Mesothelial cell of epicardium (in vitro differentiated cells): ENCODE data around the gene HSD17B14. TPM values are rescaled to one million over a fixed set of nuclear protein-coding genes. Genes with fewer than 3 reads are reported as not detected.
A peak's percentile ranks its signal among the peaks of the same experiment; 100 is the strongest.
"Not testable (repeated sequence)": the region's sequence is repeated elsewhere in the genome, so short reads cannot be mapped to it uniquely, and the experiment has no call there.

Source experiments
- DNase-seq, 2 experiments: peaks; one replicate each; pipeline ENCODE4 v3.0.0; 2021; ENCODE audit warnings: low spot score in 2 of 2; ENCODE audit not compliant: unreplicated experiment in 2 of 2
- H3K27ac Mint-ChIP-seq: 2 replicates; pipeline ENCODE4 v1.8.0; 2021; ENCODE audit warnings: mixed read lengths
- H3K27me3 Mint-ChIP-seq: 2 replicates; pipeline ENCODE4 v1.8.0; 2021; ENCODE audit warnings: low read depth, mixed read lengths
- H3K36me3 Mint-ChIP-seq: 2 replicates; pipeline ENCODE4 v1.8.0; 2021; ENCODE audit warnings: mixed read lengths
- H3K4me1 Mint-ChIP-seq: 2 replicates; pipeline ENCODE4 v1.8.0; 2021; ENCODE audit warnings: mixed read lengths
- H3K4me3 Mint-ChIP-seq: 2 replicates; pipeline ENCODE4 v1.8.0; 2021; ENCODE audit warnings: mild to moderate bottlenecking, moderate library complexity, mixed read lengths
- H3K9me3 Mint-ChIP-seq: 2 replicates; pipeline ENCODE4 v1.8.0; 2021; ENCODE audit warnings: mixed read lengths
- CTCF ChIP-seq: fragments of 200-600 bp; sonication (generic); IDR thresholded peaks from one replicate; pipeline ENCODE4 v1.5.0; 2021; ENCODE audit warnings: antibody characterized with exemption; ENCODE audit not compliant: unreplicated experiment
- total RNA-seq: library from RNA; stranded (reverse); gene quantifications from 3 replicates; pipeline ENCODE4 v1.2.1, GENCODE V29; 2021

Gene HSD17B14
- total RNA-seq, 1 donor from 2014 or later = 27.1 TPM

- TF ChIP-seq CTCF = no peak
- Mint-ChIP-seq H3K27me3 (no peaks in the 10 kb centered on the region), H3K4me1 (no peaks in the 10 kb centered on the region), H3K27ac (no peak overlapping the region), H3K4me3 (no peak overlapping the region), H3K9me3 (no peaks in the 10 kb centered on the region), H3K36me3 (peaks cover 12% of the 10 kb centered on the region)
- DNase-seq = no peak
Observed at GRCh38 chr19:48852292-48852691, 16.0 kb upstream of the HSD17B14 start.

GRCh38 chr19:48846659-48847058 is 10.4 kb upstream of the HSD17B14 start:
- peaks cover 12% of the 10 kb centered on the region for H3K36me3 Mint-ChIP-seq
- not testable (repeated sequence) for H3K4me1 Mint-ChIP-seq, H3K27ac Mint-ChIP-seq, DNase-seq, H3K4me3 Mint-ChIP-seq, H3K27me3 Mint-ChIP-seq, H3K9me3 Mint-ChIP-seq

GRCh38 chr19:48845384-48845783 is 9.1 kb upstream of the HSD17B14 start:
- peaks cover 12% of the 10 kb centered on the region for H3K36me3 Mint-ChIP-seq
- H3K27ac Mint-ChIP-seq = no peak overlapping the region
- H3K9me3 Mint-ChIP-seq = no peaks in the 10 kb centered on the region
- no peak for TF ChIP-seq CTCF
- no peaks in the 10 kb centered on the region for H3K27me3 Mint-ChIP-seq
- H3K4me3 Mint-ChIP-seq = no peak overlapping the region
- DNase-seq = no peak
- H3K4me1 Mint-ChIP-seq = peaks cover 4% of the 10 kb centered on the region

GRCh38 chr19:48844472-48844871 is 8.2 kb upstream of the HSD17B14 start:
- peaks cover 4% of the 10 kb centered on the region for H3K4me1 Mint-ChIP-seq
- no peak for TF ChIP-seq CTCF
- no peak for DNase-seq
- no peaks in the 10 kb centered on the region for H3K9me3 Mint-ChIP-seq
- no peak overlapping the region for H3K27ac Mint-ChIP-seq
- H3K4me3 Mint-ChIP-seq = no peak overlapping the region
- no peaks in the 10 kb centered on the region for H3K27me3 Mint-ChIP-seq
- H3K36me3 Mint-ChIP-seq = peaks cover 9% of the 10 kb centered on the region

- no peak overlapping the region for H3K27ac Mint-ChIP-seq
- peak; percentile 70 for TF ChIP-seq CTCF
- H3K9me3 Mint-ChIP-seq = no peaks in the 10 kb centered on the region
- H3K4me1 Mint-ChIP-seq = peaks cover 5% of the 10 kb centered on the region
- H3K4me3 Mint-ChIP-seq = no peak overlapping the region
- H3K27me3 Mint-ChIP-seq = no peaks in the 10 kb centered on the region
- H3K36me3 Mint-ChIP-seq = peaks cover 8% of the 10 kb centered on the region
- peak in 1 of 2 experiments; percentile 60 for DNase-seq
Observed at GRCh38 chr19:48842789-48843162, 6.5 kb upstream of the HSD17B14 start.

GRCh38 chr19:48841571-48841970 is 5.3 kb upstream of the HSD17B14 start:
- Mint-ChIP-seq H3K4me3 (no peak overlapping the region), H3K36me3 (peaks cover 5% of the 10 kb centered on the region), H3K9me3 (no peaks in the 10 kb centered on the region), H3K27ac (no peak overlapping the region), H3K27me3 (no peaks in the 10 kb centered on the region), H3K4me1 (peaks cover 11% of the 10 kb centered on the region)
- no peak for DNase-seq
- no peak for TF ChIP-seq CTCF
